Trophoblast cell (in vitro differentiated cells and primary cell): ENCODE measurements around the gene FBXW10B. TPM values are rescaled to one million over a fixed set of nuclear protein-coding genes. Genes with fewer than 3 reads are reported as not detected.
"Not testable (repeated sequence)": the region's sequence is repeated elsewhere in the genome, so short reads cannot be mapped to it uniquely, and the experiment has no call there.

Experiments used
- DNase-seq, 2 donors: peaks; one replicate each; pipeline ENCODE4 v3.0.0-alpha.2; 2016
- H2AFZ ChIP-seq: 2 replicates; pipeline ENCODE4 v1.6.1; 2013; ENCODE audit warnings: low read length, moderate library complexity, mild to moderate bottlenecking; ENCODE audit not compliant: insufficient read depth, poor library complexity
- H2AK5ac ChIP-seq: 2 replicates; pipeline ENCODE4 v1.6.1; 2013; ENCODE audit warnings: mild to moderate bottlenecking, low read length
- H2BK120ac ChIP-seq: 2 replicates; pipeline ENCODE4 v1.6.1; 2013; ENCODE audit warnings: low read length, mild to moderate bottlenecking, moderate library complexity; ENCODE audit not compliant: insufficient read depth, poor library complexity
- H2BK12ac ChIP-seq: 2 replicates; pipeline ENCODE4 v1.6.1; 2013; ENCODE audit warnings: mild to moderate bottlenecking, low read length, moderate library complexity
- H2BK5ac ChIP-seq: 2 replicates; pipeline ENCODE4 v1.6.1; 2013; ENCODE audit warnings: low read length, low read depth, moderate library complexity, mild to moderate bottlenecking; ENCODE audit not compliant: poor library complexity
- H3K14ac ChIP-seq: 2 replicates; pipeline ENCODE4 v1.6.1; 2013; ENCODE audit warnings: mild to moderate bottlenecking, low read length
- H3K18ac ChIP-seq: 2 replicates; pipeline ENCODE4 v1.6.1; 2013; ENCODE audit warnings: mild to moderate bottlenecking, low read length
- H3K23ac ChIP-seq: 2 replicates; pipeline ENCODE4 v1.6.1; 2013; ENCODE audit warnings: low read length
- H3K27ac ChIP-seq: 2 replicates; pipeline ENCODE4 v1.5.1; 2013; ENCODE audit warnings: low read depth, mild to moderate bottlenecking, inconsistent platforms, low read length, moderate library complexity
- H3K27me3 ChIP-seq: 2 replicates; pipeline ENCODE4 v1.6.1; 2013; ENCODE audit warnings: inconsistent platforms, mild to moderate bottlenecking, low read length, moderate library complexity; ENCODE audit not compliant: insufficient read depth
- H3K36me3 ChIP-seq, 2 experiments: 1 replicate in 1 of 2; 2 replicates in 1 of 2; pipeline ENCODE4 v1.6.1; 2013; ENCODE audit warnings: low read length in 2 of 2, mild to moderate bottlenecking in 2 of 2, moderate library complexity in 1 of 2; ENCODE audit not compliant: insufficient read depth in 2 of 2, control insufficient read depth in 1 of 2
- H3K4ac ChIP-seq: 2 replicates; pipeline ENCODE4 v1.6.1; 2013; ENCODE audit warnings: low read depth, mild to moderate bottlenecking, low read length, moderate library complexity
- H3K4me1 ChIP-seq, 2 experiments: 1 replicate in 1 of 2; 2 replicates in 1 of 2; pipeline ENCODE4 v1.6.1; 2013; ENCODE audit warnings: low read length in 2 of 2, mild to moderate bottlenecking in 2 of 2, moderate library complexity in 1 of 2; ENCODE audit not compliant: insufficient read depth in 2 of 2, control insufficient read depth in 1 of 2
- H3K4me2 ChIP-seq: 2 replicates; pipeline ENCODE4 v1.6.1; 2013; ENCODE audit warnings: inconsistent platforms, mild to moderate bottlenecking, low read length, moderate library complexity
- H3K4me3 ChIP-seq: 2 replicates; pipeline ENCODE4 v1.5.1; 2013; ENCODE audit warnings: mild to moderate bottlenecking, low read depth, low read length, inconsistent platforms
- H3K79me1 ChIP-seq: one replicate; pipeline ENCODE4 v1.6.1; 2013; ENCODE audit warnings: low read length
- H3K79me2 ChIP-seq: 2 replicates; pipeline ENCODE4 v1.6.1; 2013; ENCODE audit warnings: low read length, mild to moderate bottlenecking; ENCODE audit not compliant: control insufficient read depth, insufficient read depth, poor library complexity
- H3K9ac ChIP-seq: 2 replicates; pipeline ENCODE4 v1.6.1; 2013; ENCODE audit warnings: mild to moderate bottlenecking, low read length
- H3K9me3 ChIP-seq: 2 replicates; pipeline ENCODE4 v1.6.1; 2013; ENCODE audit warnings: low read depth, mild to moderate bottlenecking, control low read depth, inconsistent platforms, low read length; ENCODE audit not compliant: insufficient read depth
- H4K12ac ChIP-seq: 2 replicates; pipeline ENCODE4 v1.6.1; 2013; ENCODE audit warnings: low read depth, mild to moderate bottlenecking, low read length, moderate library complexity
- H4K8ac ChIP-seq: 2 replicates; pipeline ENCODE4 v1.6.1; 2013; ENCODE audit warnings: low read depth, mild to moderate bottlenecking, low read length, moderate library complexity
- H4K91ac ChIP-seq: one replicate; pipeline ENCODE4 v1.6.1; 2013; ENCODE audit warnings: low read depth, mild to moderate bottlenecking, low read length, moderate library complexity
- WGBS: extraction: QIAGEN DNeasy Blood & Tissue Kit; methylation state at CpG from one replicate; pipeline ENCODE4 v1.1.7; 2013; ENCODE audit warnings: missing lambda C conversion rate; ENCODE audit not compliant: insufficient read length, insufficient coverage; ENCODE audit errors: extremely low coverage; 5-methylcytosine and 5-hydroxymethylcytosine counted together
- polyA plus RNA-seq: library from polyadenylated mRNA; stranded (reverse); fragments of 200-250 nt; gene quantifications from 2 replicates; pipeline ENCODE4 v1.2.3, GENCODE V29; 2013

The FBXW10B gene, protein sequence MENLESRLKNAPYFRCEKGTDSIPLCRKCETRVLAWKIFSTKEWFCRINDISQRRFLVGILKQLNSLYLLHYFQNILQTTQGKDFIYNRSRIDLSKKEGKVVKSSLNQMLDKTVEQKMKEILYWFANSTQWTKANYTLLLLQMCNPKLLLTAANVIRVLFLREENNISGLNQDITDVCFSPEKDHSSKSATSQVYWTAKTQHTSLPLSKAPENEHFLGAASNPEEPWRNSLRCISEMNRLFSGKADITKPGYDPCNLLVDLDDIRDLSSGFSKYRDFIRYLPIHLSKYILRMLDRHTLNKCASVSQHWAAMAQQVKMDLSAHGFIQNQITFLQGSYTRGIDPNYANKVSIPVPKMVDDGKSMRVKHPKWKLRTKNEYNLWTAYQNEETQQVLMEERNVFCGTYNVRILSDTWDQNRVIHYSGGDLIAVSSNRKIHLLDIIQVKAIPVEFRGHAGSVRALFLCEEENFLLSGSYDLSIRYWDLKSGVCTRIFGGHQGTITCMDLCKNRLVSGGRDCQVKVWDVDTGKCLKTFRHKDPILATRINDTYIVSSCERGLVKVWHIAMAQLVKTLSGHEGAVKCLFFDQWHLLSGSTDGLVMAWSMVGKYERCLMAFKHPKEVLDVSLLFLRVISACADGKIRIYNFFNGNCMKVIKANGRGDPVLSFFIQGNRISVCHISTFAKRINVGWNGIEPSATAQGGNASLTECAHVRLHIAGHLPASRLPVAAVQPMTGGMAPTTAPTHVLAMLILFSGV
- 0.30 and 0.58 TPM in 2 replicates for polyA plus RNA-seq

DNA sequence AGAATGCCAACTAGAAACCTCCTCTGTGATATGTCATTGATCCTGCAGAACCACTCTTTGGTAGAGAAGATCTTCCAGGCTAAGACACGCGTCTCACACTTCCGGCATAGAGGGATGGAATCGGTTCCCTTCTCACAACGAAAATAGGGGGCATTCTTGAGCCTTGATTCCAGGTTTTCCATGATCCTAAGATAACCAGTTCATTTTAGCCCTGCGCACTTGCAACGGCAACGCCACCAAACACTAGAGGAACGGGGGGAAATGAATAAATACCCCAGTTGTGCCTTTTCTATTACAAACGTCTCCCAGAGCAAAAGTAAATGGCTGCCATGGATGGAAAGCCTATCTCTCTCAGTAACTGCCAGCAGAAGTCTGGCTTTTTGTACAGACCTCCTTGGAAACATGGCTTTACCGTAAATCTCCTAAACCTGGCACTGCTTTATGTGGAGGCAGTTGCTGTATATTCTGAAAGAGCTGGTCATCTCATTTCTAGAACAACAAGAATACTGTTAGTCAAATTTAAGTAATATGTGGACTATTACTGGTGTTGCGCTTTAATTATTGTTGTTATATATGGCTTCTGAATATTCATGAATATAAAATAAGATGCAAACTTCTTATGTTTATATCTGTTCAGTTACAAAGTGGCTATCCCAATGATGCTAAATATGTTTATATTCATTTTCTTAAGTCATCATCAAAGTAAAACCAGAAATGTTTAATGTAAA is at the start of gene FBXW10B:
TSS of gene FBXW10B (minus strand) at position 374 of the 728 bp plus-strand sequence. CDS start at position 182, 192 bp downstream.
- H3K23ac ChIP-seq, H4K12ac ChIP-seq, H2AK5ac ChIP-seq, H3K4ac ChIP-seq, H3K27ac ChIP-seq, H2AFZ ChIP-seq, H4K91ac ChIP-seq, H4K8ac ChIP-seq, H3K18ac ChIP-seq, H3K9ac ChIP-seq, H3K27me3 ChIP-seq, H3K4me1 ChIP-seq, H2BK12ac ChIP-seq, H3K79me1 ChIP-seq, H3K36me3 ChIP-seq, DNase-seq, H2BK5ac ChIP-seq, H3K79me2 ChIP-seq, H3K4me2 ChIP-seq, H3K9me3 ChIP-seq, H3K4me3 ChIP-seq, H3K14ac ChIP-seq, H2BK120ac ChIP-seq: not testable (repeated sequence)
- no CpG with 5 or more reads among the region's 12 CpGs for WGBS

DNA sequence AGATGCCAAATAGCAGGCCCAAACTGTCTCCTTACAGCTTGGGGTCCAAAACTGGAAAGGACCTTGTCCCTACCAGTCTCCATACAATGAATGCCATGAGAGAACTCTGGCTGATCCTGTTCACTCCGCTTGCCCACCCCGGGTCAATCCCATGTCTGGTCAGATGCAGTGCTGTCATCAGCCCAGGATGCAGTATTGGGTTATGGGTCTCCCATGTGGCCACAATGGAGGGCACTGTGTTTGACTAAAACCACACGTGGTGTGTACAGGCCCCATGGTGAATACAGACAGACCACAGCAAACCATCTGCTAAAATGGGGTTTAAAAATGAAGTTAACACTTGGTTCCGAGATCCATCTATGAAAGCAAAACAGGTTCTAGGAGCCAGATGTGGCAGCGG is 44.2 kb upstream of the FBXW10B start:
- peaks cover 14% of the 10 kb centered on the region in 2 experiments for H3K4me1 ChIP-seq
- no peak overlapping the region for H3K18ac ChIP-seq
- H3K79me1 ChIP-seq = peaks cover 2% of the 10 kb centered on the region
- H3K79me2 ChIP-seq = no peaks in the 10 kb centered on the region
- H2BK12ac ChIP-seq = no peak overlapping the region
- no peak for DNase-seq
- H2AK5ac ChIP-seq = no peak overlapping the region
- no peak overlapping the region for H4K91ac ChIP-seq
- H3K9me3 ChIP-seq = no peaks in the 10 kb centered on the region
- H3K4ac ChIP-seq = no peak overlapping the region
- peaks cover 4 to 7% of the 10 kb centered on the region in 2 experiments for H3K36me3 ChIP-seq
- H3K14ac ChIP-seq = no peak overlapping the region
- H3K27me3 ChIP-seq = no peaks in the 10 kb centered on the region
- H3K4me2 ChIP-seq = no peak overlapping the region
- no peak overlapping the region for H3K4me3 ChIP-seq
- no peak overlapping the region for H3K9ac ChIP-seq
- no peak overlapping the region for H3K27ac ChIP-seq
- H4K8ac ChIP-seq = no peak overlapping the region
- no peak overlapping the region for H2BK5ac ChIP-seq
- H3K23ac ChIP-seq = no peak overlapping the region
- H2BK120ac ChIP-seq = no peak overlapping the region
- no peak overlapping the region for H2AFZ ChIP-seq
- H4K12ac ChIP-seq = no peak overlapping the region
- no CpG with 5 or more reads among the region's 5 CpGs for WGBS

DNA sequence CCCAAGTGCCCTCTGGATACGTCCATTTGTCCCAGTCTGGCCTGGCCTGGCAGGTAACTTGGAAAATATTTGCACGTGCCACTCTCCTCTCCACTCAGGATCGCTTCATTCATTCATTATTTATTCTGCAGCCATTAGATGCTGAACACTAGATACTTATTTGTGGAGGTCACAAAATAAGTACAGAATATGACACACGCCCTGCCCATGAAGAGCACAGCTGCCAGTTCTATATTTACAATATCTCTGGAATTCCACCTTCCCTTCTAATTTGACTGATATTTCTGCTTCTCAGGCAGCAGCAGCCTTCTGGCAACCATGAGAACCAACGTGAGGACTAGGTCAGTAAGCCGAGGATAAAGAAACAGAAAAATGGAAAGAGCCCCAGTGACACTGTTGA is 43.7 kb upstream of the FBXW10B start:
- H2AK5ac ChIP-seq = no peak overlapping the region

DNA sequence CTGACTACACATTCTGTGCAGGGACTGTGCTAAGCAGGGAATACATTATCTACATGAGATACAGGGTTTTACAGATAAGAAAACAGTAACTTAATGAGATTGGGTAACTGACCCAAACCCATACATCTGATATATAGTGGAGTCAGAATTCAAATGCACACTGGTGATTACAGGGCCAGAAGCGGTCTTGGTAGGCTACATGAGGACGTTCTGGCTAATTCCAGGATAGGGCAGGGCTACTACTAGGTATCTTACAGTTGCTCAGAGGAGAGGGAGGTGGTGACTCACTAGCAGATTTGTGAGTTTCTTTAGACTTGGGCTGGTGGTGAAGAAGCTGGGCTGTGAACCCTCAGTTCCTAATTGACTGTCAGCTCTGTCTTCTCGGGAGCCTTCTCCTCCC is 43.2 kb upstream of the FBXW10B start:
- Histone ChIP-seq H4K8ac (no peak overlapping the region), H3K4me3 (no peak overlapping the region), H3K4me1 (peaks cover 14% of the 10 kb centered on the region in 2 experiments), H3K9me3 (no peaks in the 10 kb centered on the region), H3K23ac (no peak overlapping the region), H3K27ac (no peak overlapping the region), H2AFZ (no peak overlapping the region), H4K91ac (no peak overlapping the region), H2BK120ac (no peak overlapping the region), H2BK5ac (no peak overlapping the region), H3K36me3 (peaks cover 4 to 5% of the 10 kb centered on the region in 2 experiments), H3K18ac (no peak overlapping the region), H3K4ac (no peak overlapping the region), H3K4me2 (no peak overlapping the region), H3K79me1 (peaks cover 2% of the 10 kb centered on the region), H2BK12ac (no peak overlapping the region), H3K79me2 (no peaks in the 10 kb centered on the region), H3K27me3 (no peaks in the 10 kb centered on the region), H3K14ac (no peak overlapping the region), H2AK5ac (no peak overlapping the region), H4K12ac (no peak overlapping the region), H3K9ac (no peak overlapping the region)
- peak; percentile 28 to 67 for DNase-seq
- WGBS = no CpG with 5 or more reads among the region's 3 CpGs

More for the DNA sequence above, 43.7 kb upstream of the FBXW10B start:
- no peak overlapping the region for H3K4me2 ChIP-seq
- H3K4me3 ChIP-seq = no peak overlapping the region
- no peak for DNase-seq
- no peaks in the 10 kb centered on the region for H3K79me2 ChIP-seq
- H3K4me1 ChIP-seq = peaks cover 14% of the 10 kb centered on the region in 2 experiments
- H3K27me3 ChIP-seq = no peaks in the 10 kb centered on the region
- no CpG with 5 or more reads among the region's 6 CpGs for WGBS
- no peak overlapping the region for H3K14ac ChIP-seq
- no peak overlapping the region for H3K9ac ChIP-seq
- H2BK12ac ChIP-seq = no peak overlapping the region
- H3K79me1 ChIP-seq = peaks cover 2% of the 10 kb centered on the region
- H3K9me3 ChIP-seq = no peaks in the 10 kb centered on the region
- no peak overlapping the region for H4K12ac ChIP-seq
- H3K18ac ChIP-seq = no peak overlapping the region
- H3K27ac ChIP-seq = no peak overlapping the region
- no peak overlapping the region for H2AFZ ChIP-seq
- no peak overlapping the region for H3K4ac ChIP-seq
- no peak overlapping the region for H3K23ac ChIP-seq
- no peak overlapping the region for H2BK120ac ChIP-seq
- no peak overlapping the region for H4K8ac ChIP-seq
- H3K36me3 ChIP-seq = peaks cover 4 to 7% of the 10 kb centered on the region in 2 experiments
- H4K91ac ChIP-seq = no peak overlapping the region
- H2BK5ac ChIP-seq = no peak overlapping the region
